H9 (cell line): ENCODE data around the gene ATL1. TPM values are rescaled to one million over a fixed set of nuclear protein-coding genes. Genes with fewer than 3 reads are reported as not detected.

Experiments used
- DNase-seq: peaks from one replicate; pipeline ENCODE4 v3.0.0-alpha.2; 2017
- H2AFZ ChIP-seq: one replicate; pipeline ENCODE4 v1.6.1; 2013; ENCODE audit warnings: mild to moderate bottlenecking, low read length, control low read depth, moderate library complexity
- H2AK5ac ChIP-seq: 2 replicates; pipeline ENCODE4 v1.6.1; 2013; ENCODE audit warnings: low read length, control low read depth, mixed read lengths; ENCODE audit not compliant: insufficient read length
- H2BK120ac ChIP-seq: one replicate; pipeline ENCODE4 v1.6.1; 2013; ENCODE audit warnings: low read depth, mild to moderate bottlenecking, low read length, control low read depth, inconsistent platforms; ENCODE audit not compliant: poor library complexity, severe bottlenecking
- H2BK12ac ChIP-seq: 2 replicates; pipeline ENCODE4 v1.6.1; 2013; ENCODE audit warnings: low read length, control low read depth, mixed read lengths, low read depth; ENCODE audit not compliant: insufficient read length
- H2BK15ac ChIP-seq: 2 replicates; pipeline ENCODE4 v1.6.1; 2013; ENCODE audit warnings: low read depth, low read length, control low read depth
- H2BK20ac ChIP-seq: one replicate; pipeline ENCODE4 v1.6.1; 2013; ENCODE audit warnings: low read depth, mild to moderate bottlenecking, low read length, control low read depth, inconsistent platforms; ENCODE audit not compliant: poor library complexity, severe bottlenecking
- H2BK5ac ChIP-seq: 2 replicates; pipeline ENCODE4 v1.6.1; 2013; ENCODE audit warnings: low read length, control low read depth, mixed read lengths; ENCODE audit not compliant: insufficient read length
- H3K14ac ChIP-seq: 2 replicates; pipeline ENCODE4 v1.6.1; 2013; ENCODE audit warnings: low read length, control low read depth; ENCODE audit not compliant: insufficient read depth
- H3K18ac ChIP-seq: 2 replicates; pipeline ENCODE4 v1.6.1; 2013; ENCODE audit warnings: low read depth, mild to moderate bottlenecking, mixed read lengths, low read length, control low read depth; ENCODE audit not compliant: insufficient read length
- H3K23ac ChIP-seq: 2 replicates; pipeline ENCODE4 v1.6.1; 2013; ENCODE audit warnings: low read length, control low read depth, mixed read lengths, low read depth; ENCODE audit not compliant: insufficient read length
- H3K23me2 ChIP-seq: 2 replicates; pipeline ENCODE4 v1.6.1; 2013; ENCODE audit warnings: low read depth, mild to moderate bottlenecking, mixed read lengths, low read length, control low read depth; ENCODE audit not compliant: insufficient read length, poor library complexity, severe bottlenecking
- H3K27ac ChIP-seq: 2 replicates; pipeline ENCODE4 v1.5.1; 2013; ENCODE audit warnings: low read length, control low read depth, mixed read lengths, low read depth; ENCODE audit not compliant: insufficient read length
- H3K27me3 ChIP-seq: 2 replicates; pipeline ENCODE4 v1.6.1; 2013; ENCODE audit warnings: low read length, control low read depth, inconsistent platforms; ENCODE audit not compliant: insufficient read depth
- H3K4ac ChIP-seq: 2 replicates; pipeline ENCODE4 v1.6.1; 2013; ENCODE audit warnings: low read depth, mild to moderate bottlenecking, control low read depth, inconsistent platforms, low read length, moderate library complexity
- H3K4me1 ChIP-seq: 2 replicates; pipeline ENCODE4 v1.6.1; 2013; ENCODE audit warnings: low read length, control low read depth, inconsistent platforms; ENCODE audit not compliant: insufficient read depth
- H3K4me2 ChIP-seq: 2 replicates; pipeline ENCODE4 v1.6.1; 2013; ENCODE audit warnings: low read length, control low read depth, mixed read lengths; ENCODE audit not compliant: insufficient read length, insufficient read depth
- H3K56ac ChIP-seq: 2 replicates; pipeline ENCODE4 v1.6.1; 2013; ENCODE audit warnings: low read depth, mild to moderate bottlenecking, mixed read lengths, low read length, control low read depth; ENCODE audit not compliant: insufficient read length
- H3K79me1 ChIP-seq: 2 replicates; pipeline ENCODE4 v1.6.1; 2013; ENCODE audit warnings: low read depth, mild to moderate bottlenecking, moderate library complexity, low read length, control low read depth, inconsistent platforms; ENCODE audit not compliant: insufficient read depth, poor library complexity, severe bottlenecking
- H3K79me2 ChIP-seq: 2 replicates; pipeline ENCODE4 v1.6.1; 2013; ENCODE audit warnings: low read length, control low read depth, inconsistent platforms; ENCODE audit not compliant: insufficient read depth
- H3K9ac ChIP-seq: 2 replicates; pipeline ENCODE4 v1.6.1; 2013; ENCODE audit warnings: low read length, control low read depth, mixed read lengths; ENCODE audit not compliant: insufficient read length; ENCODE audit errors: extremely low read depth
- H3K9me3 ChIP-seq: one replicate; pipeline ENCODE4 v1.6.1; 2013; ENCODE audit warnings: low read depth, low read length, inconsistent platforms; ENCODE audit not compliant: control insufficient read depth
- H3T11ph ChIP-seq: one replicate; pipeline ENCODE4 v1.6.1; 2013; ENCODE audit warnings: mild to moderate bottlenecking, low read length, control low read depth, inconsistent platforms
- H4K20me1 ChIP-seq: one replicate; pipeline ENCODE4 v1.6.1; 2013; ENCODE audit not compliant: control insufficient read depth, insufficient read length, insufficient read depth
- H4K5ac ChIP-seq: 2 replicates; pipeline ENCODE4 v1.6.1; 2013; ENCODE audit warnings: low read depth, mild to moderate bottlenecking, mixed read lengths, low read length, control low read depth; ENCODE audit not compliant: insufficient read length
- H4K8ac ChIP-seq: replicated peaks from 2 replicates; pipeline ENCODE4 v1.6.1; 2013; ENCODE audit warnings: low read length, control low read depth, mixed read lengths, low read depth; ENCODE audit not compliant: insufficient read length
- H4K91ac ChIP-seq: 2 replicates; pipeline ENCODE4 v1.6.1; 2013; ENCODE audit warnings: low read depth, mild to moderate bottlenecking, moderate library complexity, mixed read lengths, low read length, control low read depth; ENCODE audit not compliant: insufficient read length
- H3K27ac Mint-ChIP-seq, 3 experiments: 2 replicates in 2 of 3; 3 replicates in 1 of 3; pipeline ENCODE4 v1.8.0; 2020 to 2021; ENCODE audit warnings: mixed read lengths in 3 of 3, mild to moderate bottlenecking in 1 of 3, moderate library complexity in 1 of 3
- H3K27me3 Mint-ChIP-seq: 2 replicates; pipeline ENCODE4 v1.8.0; 2021; ENCODE audit warnings: low read depth, mild to moderate bottlenecking, moderate library complexity, mixed read lengths
- H3K36me3 Mint-ChIP-seq, 3 experiments: 2 replicates in 2 of 3; 3 replicates in 1 of 3; pipeline ENCODE4 v1.8.0; 2020 to 2021; ENCODE audit warnings: low read depth in 3 of 3, mixed read lengths in 3 of 3; ENCODE audit not compliant: insufficient read depth in 1 of 3
- H3K4me1 Mint-ChIP-seq, 2 experiments: 2 replicates each; pipeline ENCODE4 v1.8.0; 2020; ENCODE audit warnings: mixed read lengths in 2 of 2
- H3K4me3 Mint-ChIP-seq, 2 experiments: 2 replicates in 1 of 2; 3 replicates in 1 of 2; pipeline ENCODE4 v1.8.0; 2020 to 2021; ENCODE audit warnings: mild to moderate bottlenecking in 2 of 2, mixed read lengths in 2 of 2, moderate library complexity in 1 of 2
- H3K9me3 Mint-ChIP-seq, 2 experiments: 2 replicates in 1 of 2; 3 replicates in 1 of 2; pipeline ENCODE4 v1.8.0; 2020; ENCODE audit warnings: mild to moderate bottlenecking in 2 of 2, mixed read lengths in 2 of 2, moderate library complexity in 1 of 2
- WGBS: extraction: QIAGEN DNeasy Blood & Tissue Kit; methylation state at CpG from one replicate; pipeline ENCODE4 v1.1.7; 2013; ENCODE audit warnings: missing lambda C conversion rate, low lambda C conversion rate, mixed read lengths; ENCODE audit not compliant: insufficient read length; ENCODE audit errors: extremely low coverage; 5-methylcytosine and 5-hydroxymethylcytosine counted together
- total RNA-seq: library from RNA; stranded (reverse); gene quantifications from 2 replicates; pipeline ENCODE4 v1.2.1, GENCODE V29; 2021
- TF ChIP-seq, protein P1 (sequence below): fragments of 200-600 bp; sonication (generic); conservative IDR thresholded peaks from 3 replicates; pipeline ENCODE4 v1.8.0; 2021; ENCODE audit warnings: antibody characterized with exemption, mild to moderate bottlenecking

Gene ATL1
- total RNA-seq, 1 experiment from 2014 or later, result 3.0 TPM

GRCh38 chr14:50533806-50534205 lies 26.1 kb upstream of the ATL1 start:
- H3K27ac Mint-ChIP-seq, result no peak overlapping the region

More at GRCh38 chr14:50533806-50534205, 26.1 kb upstream of the ATL1 start:
- Histone ChIP-seq H3K56ac (no peak overlapping the region), H3K27me3 (no peaks in the 10 kb centered on the region; the same call in 1 of the 2 replicates), H3K9me3 (no peaks in the 10 kb centered on the region), H2BK20ac (no peak overlapping the region), H3K79me1 (peaks cover 4% of the 10 kb centered on the region), H4K5ac (no peak overlapping the region), H4K91ac (no peak overlapping the region), H2BK120ac (no peak overlapping the region), H3K23me2 (peaks cover 16% of the 10 kb centered on the region), H3K9ac (no peak overlapping the region), H2AFZ (no peak overlapping the region), H4K20me1 (no peaks in the 10 kb centered on the region), H3T11ph (no peak overlapping the region), H3K18ac (no peak overlapping the region), H3K23ac (no peak overlapping the region), H4K8ac (no peak overlapping the region), H2BK15ac (no peak overlapping the region), H3K4me1 (peaks cover 4% of the 10 kb centered on the region; the same call in 1 of the 2 replicates), H3K79me2 (peaks cover 18% of the 10 kb centered on the region; the same call in 1 of the 2 replicates), H2BK5ac (no peak overlapping the region), H2BK12ac (no peak overlapping the region), H2AK5ac (no peak overlapping the region), H3K14ac (no peak overlapping the region), H3K4ac (no peak overlapping the region), H3K4me2 (no peak overlapping the region), H3K27ac (no peak overlapping the region)
- Mint-ChIP-seq H3K9me3 (peaks cover 16 to 20% of the 10 kb centered on the region in 2 experiments), H3K4me1 (peaks cover 28 to 32% of the 10 kb centered on the region in 2 experiments), H3K4me3 (no peak overlapping the region), H3K36me3 (peaks cover 13 to 23% (median 22%) of the 10 kb centered on the region in 3 experiments), H3K27me3 (no peaks in the 10 kb centered on the region; the same call in 1 of the 2 replicates)
- no peak for DNase-seq
- TF ChIP-seq, protein P1, sequence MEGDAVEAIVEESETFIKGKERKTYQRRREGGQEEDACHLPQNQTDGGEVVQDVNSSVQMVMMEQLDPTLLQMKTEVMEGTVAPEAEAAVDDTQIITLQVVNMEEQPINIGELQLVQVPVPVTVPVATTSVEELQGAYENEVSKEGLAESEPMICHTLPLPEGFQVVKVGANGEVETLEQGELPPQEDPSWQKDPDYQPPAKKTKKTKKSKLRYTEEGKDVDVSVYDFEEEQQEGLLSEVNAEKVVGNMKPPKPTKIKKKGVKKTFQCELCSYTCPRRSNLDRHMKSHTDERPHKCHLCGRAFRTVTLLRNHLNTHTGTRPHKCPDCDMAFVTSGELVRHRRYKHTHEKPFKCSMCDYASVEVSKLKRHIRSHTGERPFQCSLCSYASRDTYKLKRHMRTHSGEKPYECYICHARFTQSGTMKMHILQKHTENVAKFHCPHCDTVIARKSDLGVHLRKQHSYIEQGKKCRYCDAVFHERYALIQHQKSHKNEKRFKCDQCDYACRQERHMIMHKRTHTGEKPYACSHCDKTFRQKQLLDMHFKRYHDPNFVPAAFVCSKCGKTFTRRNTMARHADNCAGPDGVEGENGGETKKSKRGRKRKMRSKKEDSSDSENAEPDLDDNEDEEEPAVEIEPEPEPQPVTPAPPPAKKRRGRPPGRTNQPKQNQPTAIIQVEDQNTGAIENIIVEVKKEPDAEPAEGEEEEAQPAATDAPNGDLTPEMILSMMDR, result no peak
- no CpG with 5 or more reads among the region's 3 CpGs for WGBS
